ENCODE results near the gene GPR37L1.

GRCh38 chr1:202130816-202131522 is 8.3 kb downstream of the GPR37L1 start:
- TF ChIP-seq POLR2AphosphoS5 (IDR thresholded peaks at IDR 0.05; ENCODE audit: low read depth): no peak
- no peak for TF ChIP-seq CTCF (IDR thresholded peaks at IDR 0.05; ENCODE audit: insufficient read depth, low read length)
